ENCODE measurements around the gene ZNF791.

GRCh38 chr19:12603714-12604113, 7.0 kb upstream of the ZNF791 start:
- no peak for TF ChIP-seq EZH2phosphoT487 (IDR thresholded peaks at IDR 0.05; ENCODE audit: borderline replicate concordance, low read depth, low read length)
- no peak for TF ChIP-seq CTCF (conservative IDR thresholded peaks at IDR 0.05; ENCODE audit: low read length)
